K562 (cell line): Measurements from ENCODE around the gene MFNG. TPM values are rescaled to one million over a fixed set of nuclear protein-coding genes. Genes with fewer than 3 reads are reported as not detected.
A peak's percentile ranks its signal among the peaks of the same experiment; 100 is the strongest.

Experiments
- ATAC-seq: fragments of 200-7000 bp; cut with Tn5 transposase; 3 replicates; pipeline ENCODE4 v1.9.1; 2020; ENCODE audit warnings: moderate library complexity
- BruUV-seq: library from RNA; stranded (reverse); fragments of 400-500 nt; replicated peaks from 2 replicates; lab custom pipeline; 2021; lab: Mats Ljungman, UMichigan
- CTCF ChIA-PET: fragments of 300-600 bp; formaldehyde crosslinking; extraction: SDS; loops from one replicate; lab custom pipeline; 2021; ENCODE audit warnings: low intra/inter-chr PET ratio; lab: Yijun Ruan, JAX
- POLR2A ChIA-PET: fragments of 300-600, 350-650 bp; sonication (Branson Sonifier 250); formaldehyde crosslinking; extraction: SDS; loops from one replicate; lab custom pipeline; 2021; ENCODE audit warnings: antibody characterized with exemption, inconsistent platforms; lab: Yijun Ruan, JAX
- DNase-seq, 4 experiments: peaks; one replicate each; pipeline versions ENCODE4 v3.0.0 to v3.0.0-alpha.2; 2011 to 2018; ENCODE audit warnings: low spot score in 3 of 4, mixed read lengths in 3 of 4; ENCODE audit errors: extremely low read depth in 1 of 4
- FAIRE-seq: peaks from 2 replicates; lab custom pipeline; 2011; peaks lifted over from hg19 to GRCh38; lab: Jason Lieb, UNC
- H2AFZ ChIP-seq: 2 replicates; pipeline ENCODE4 v1.6.0; 2011; ENCODE audit warnings: low read depth, low read length, control low read depth, inconsistent platforms
- H3K27ac ChIP-seq: fragments of 200-600 bp; 3 replicates; pipeline ENCODE4 v1.8.0; 2011; ENCODE audit warnings: low read depth, mild to moderate bottlenecking, control low read depth, inconsistent platforms, low read length, moderate library complexity, mixed read lengths; ENCODE audit errors: extremely low read depth
- H3K27me3 ChIP-seq, 2 experiments: fragments of 300-600 bp in 1 of 2; 2 replicates in 1 of 2; 3 replicates in 1 of 2; pipeline versions ENCODE4 v1.6.0 to v1.8.0; 2011; ENCODE audit warnings: inconsistent platforms in 2 of 2, low read length in 2 of 2, mild to moderate bottlenecking in 1 of 2, mixed read lengths in 1 of 2, moderate library complexity in 1 of 2; ENCODE audit not compliant: control insufficient read depth in 2 of 2, insufficient read depth in 2 of 2
- H3K36me3 ChIP-seq: fragments of 300-600 bp; 3 replicates; pipeline ENCODE4 v1.8.0; 2011; ENCODE audit warnings: mild to moderate bottlenecking, low read length, inconsistent platforms; ENCODE audit not compliant: control insufficient read depth, insufficient read depth
- H3K4me1 ChIP-seq, 2 experiments: fragments of 200-600 bp in 1 of 2; replicated peaks in 1 of 2; 2 replicates in 1 of 2; 3 replicates in 1 of 2; pipeline versions ENCODE4 v1.5.1 to v1.8.0; 2011; ENCODE audit warnings: inconsistent platforms in 2 of 2, low read length in 2 of 2, mild to moderate bottlenecking in 1 of 2, mixed read lengths in 1 of 2, moderate library complexity in 1 of 2; ENCODE audit not compliant: control insufficient read depth in 2 of 2, insufficient read depth in 2 of 2
- H3K4me2 ChIP-seq: 2 replicates; pipeline ENCODE4 v1.6.1; 2011; ENCODE audit warnings: low read length, control low read depth, inconsistent platforms, mixed read lengths; ENCODE audit not compliant: insufficient read depth
- H3K4me3 ChIP-seq: fragments of 200-600 bp; sonication (generic), shearing (Covaris generic); 2 replicates; pipeline ENCODE4 v1.5.1; 2016; ENCODE audit warnings: control low read depth, inconsistent platforms
- H3K79me2 ChIP-seq: fragments of 200-600 bp; 3 replicates; pipeline ENCODE4 v1.8.0; 2011; ENCODE audit warnings: low read length, inconsistent platforms; ENCODE audit not compliant: control insufficient read depth, insufficient read depth
- H3K9ac ChIP-seq, 2 experiments: 2 replicates each; pipeline versions ENCODE4 v1.6.0 to v1.6.1; 2011; ENCODE audit warnings: low read depth in 2 of 2, low read length in 2 of 2, control low read depth in 1 of 2, inconsistent platforms in 1 of 2, mild to moderate bottlenecking in 1 of 2, mixed read lengths in 1 of 2; ENCODE audit not compliant: insufficient read depth in 1 of 2
- H3K9me1 ChIP-seq: one replicate; pipeline ENCODE4 v1.6.0; 2011; ENCODE audit warnings: inconsistent platforms, mild to moderate bottlenecking, low read length, moderate library complexity; ENCODE audit not compliant: control insufficient read depth, insufficient read depth
- H3K9me3 ChIP-seq: replicated peaks from 2 replicates; pipeline ENCODE4 v1.5.1; 2011; ENCODE audit warnings: low read depth, low read length, inconsistent platforms; ENCODE audit not compliant: control insufficient read depth, insufficient read depth
- H4K20me1 ChIP-seq: replicated peaks from 2 replicates; pipeline ENCODE4 v1.6.1; 2011; ENCODE audit warnings: low read length, inconsistent platforms, mixed read lengths; ENCODE audit not compliant: control insufficient read depth, insufficient read depth
- CHD4 ChIP-seq: fragments of 200-600 bp; sonication (generic); IDR thresholded peaks from 3 replicates; pipeline ENCODE4 v1.6.1; 2012; ENCODE audit warnings: low read depth, mild to moderate bottlenecking, mixed read lengths, low read length, inconsistent platforms; ENCODE audit not compliant: insufficient read depth, insufficient replicate concordance, poor library complexity, severe bottlenecking
- E4F1 ChIP-seq: fragments of 250-450 bp; sonication (Bioruptor Pico); IDR thresholded peaks from 2 replicates; pipeline ENCODE4 v1.5.0; 2021; ENCODE audit warnings: mild to moderate bottlenecking, borderline replicate concordance
- EWSR1 ChIP-seq: fragments of 450-650 bp; IDR thresholded peaks from 2 replicates; pipeline ENCODE4 v1.6.1; 2018; ENCODE audit warnings: borderline replicate concordance, mild to moderate bottlenecking, low read depth, moderate library complexity; ENCODE audit not compliant: partially characterized antibody
- FOXM1 ChIP-seq, 2 experiments: fragments of 450-650 bp in 1 of 2; sonication (generic) in 1 of 2; formaldehyde crosslinking in 1 of 2; IDR thresholded peaks; 2 replicates each; pipeline versions ENCODE4 v1.6.1 to v1.9.0; 2017 to 2022; ENCODE audit warnings: low read depth in 2 of 2, mild to moderate bottlenecking in 2 of 2, missing genetic modification reagents in 1 of 2, moderate library complexity in 1 of 2
- LCOR ChIP-seq: sonication (generic); formaldehyde crosslinking; IDR thresholded peaks from 2 replicates; pipeline ENCODE4 v1.8.0; 2022; ENCODE audit warnings: mild to moderate bottlenecking, missing genetic modification reagents
- MAFF ChIP-seq: IDR thresholded peaks from 2 replicates; pipeline ENCODE4 v1.6.1; 2012; ENCODE audit warnings: low read length, improper control_type of control experiment
- MYC ChIP-seq, 2 experiments: fragments of 250-450 bp in 1 of 2; sonication (Bioruptor Pico) in 1 of 2; IDR thresholded peaks; 2 replicates each; pipeline versions ENCODE4 v1.5.1 to v1.6.1; 2012 to 2021; ENCODE audit warnings: low read depth in 2 of 2, borderline replicate concordance in 1 of 2, improper control_type of control experiment in 1 of 2, low read length in 1 of 2, mild to moderate bottlenecking in 1 of 2, moderate library complexity in 1 of 2
- NUFIP1 ChIP-seq: fragments of 450-650 bp; IDR thresholded peaks from 2 replicates; pipeline ENCODE4 v1.6.1; 2018; ENCODE audit not compliant: partially characterized antibody
- SLC30A9 ChIP-seq: fragments of 250-450 bp; sonication (Bioruptor Pico); IDR thresholded peaks from 2 replicates; pipeline ENCODE4 v1.8.0; 2022; ENCODE audit warnings: mild to moderate bottlenecking, moderate library complexity
- TAF1 ChIP-seq: IDR thresholded peaks from 2 replicates; pipeline ENCODE4 v1.6.1; 2011; ENCODE audit warnings: mild to moderate bottlenecking, low read length, moderate library complexity; ENCODE audit not compliant: insufficient read depth, control insufficient read depth, severe bottlenecking; ENCODE audit errors: extremely low read depth
- TCF3 ChIP-seq: sonication (generic); formaldehyde crosslinking; IDR thresholded peaks from 2 replicates; pipeline ENCODE4 v1.4.0; 2020; ENCODE audit warnings: mild to moderate bottlenecking, missing genetic modification reagents
- TSC22D4 ChIP-seq: fragments of 450-650 bp; IDR thresholded peaks from 2 replicates; pipeline ENCODE4 v1.6.1; 2016; ENCODE audit warnings: missing genetic modification characterization, missing biosample characterization, control low read depth
- XRCC4 ChIP-seq: IDR thresholded peaks from one replicate; pipeline ENCODE4 v1.6.1; 2011; ENCODE audit not compliant: insufficient read depth, insufficient read length; ENCODE audit errors: extremely low read depth
- YBX1 ChIP-seq: fragments of 450-650 bp; IDR thresholded peaks from 2 replicates; pipeline ENCODE4 v1.7.1; 2016; ENCODE audit warnings: mild to moderate bottlenecking
- ZBTB8A ChIP-seq: fragments of 450-650 bp; IDR thresholded peaks from 2 replicates; pipeline ENCODE4 v1.6.1; 2018; ENCODE audit warnings: mild to moderate bottlenecking, moderate library complexity; ENCODE audit not compliant: partially characterized antibody
- ZNF717 ChIP-seq: fragments of 250-450 bp; sonication (Bioruptor Pico); IDR thresholded peaks from 2 replicates; pipeline ENCODE4 v1.5.0; 2021
- WGBS: fragments of 100-300 bp; shearing (Covaris generic); methylation state at CpG from one replicate; pipeline ENCODE4 v1.1.6; 2016; ENCODE audit warnings: low coverage, mixed read lengths; ENCODE audit not compliant: insufficient coverage; ENCODE audit errors: missing lambda C conversion rate; 5-methylcytosine and 5-hydroxymethylcytosine counted together
- in situ Hi-C: fragments of 300-500 bp; cut with MboI; formaldehyde crosslinking; loops from 4 replicates; pipeline ENCODE4 v1.15.0; 2018; ENCODE audit warnings: inconsistent platforms, mixed read lengths
- intact Hi-C: fragments of 100-400 bp; cut with micrococcal nuclease; formaldehyde crosslinking; loops from 2 replicates; pipeline ENCODE4 v1.14.2; 2022
- polyA plus RNA-seq, 8 experiments: library from polyadenylated mRNA; depleted of rRNA in 4 of 8; stranded (reverse) in 5 of 8; unstranded in 3 of 8; fragments of >200 nt; fragmentation: Nextera tagmentation in 2 of 8; fragmentation: Illumina TruSeq in 1 of 8; extraction: Ambion mirVana in 2 of 8; extraction: Trizol in 1 of 8; gene quantifications; 2 replicates each; pipeline versions ENCODE4 v1.2.1 to v1.2.3, GENCODE V29; 2011 to 2014; ENCODE audit warnings: inconsistent platforms in 1 of 8, missing spikeins in 1 of 8
- total RNA-seq, 7 experiments: library from RNA; depleted of rRNA in 6 of 7; stranded (reverse); fragments of >200 nt in 6 of 7; fragmentation: Illumina TruSeq in 2 of 7; extraction: Trizol in 2 of 7; gene quantifications; 2 replicates each; pipeline versions ENCODE4 v1.2.1 to v1.2.3, GENCODE V29; 2011 to 2021; ENCODE audit warnings: low replicate concordance in 1 of 7

The MFNG gene
- total and polyA plus RNA-seq, 9 of the 15 experiments (the other 6 are each of a cell fraction or from before 2014, with no cell fraction given), result 0.13 to 0.73 (median 0.38) TPM; not detected in 4

GRCh38 chr22:37487129-37487528 is 945 bp upstream of the MFNG start:
- peaks cover 0 to 25% of the 10 kb centered on the region in 2 experiments; a peak in 2 of 5 replicates for H3K27me3 ChIP-seq
- H3K4me2 ChIP-seq, result no peak overlapping the region
- no peak for FAIRE-seq
- no peak overlapping the region for H2AFZ ChIP-seq
- H3K9me3 ChIP-seq, result no peaks in the 10 kb centered on the region
- H4K20me1 ChIP-seq, result no peaks in the 10 kb centered on the region
- CTCF ChIA-PET, result no interaction called here
- TF ChIP-seq ZBTB8A (no peak), EWSR1 (no peak), FOXM1 (IDR thresholded peaks at IDR 0.05; ENCODE audit: low read depth) (no peak), FOXM1 (CRISPR knock-in tag; IDR thresholded peaks at IDR 0.05; ENCODE audit: low read depth) (no peak), NUFIP1 (no peak), XRCC4 (no peak), E4F1 (CRISPR knock-in tag) (no peak), MAFF (no peak), ZNF717 (CRISPR knock-in tag) (no peak), YBX1 (no peak), LCOR (CRISPR knock-in tag) (no peak), SLC30A9 (CRISPR knock-in tag) (no peak), MYC (IDR thresholded peaks at IDR 0.05; ENCODE audit: low read depth, low read length) (no peak), MYC (CRISPR knock-in tag; IDR thresholded peaks at IDR 0.05; ENCODE audit: borderline replicate concordance, low read depth) (no peak), CHD4 (no peak), TSC22D4 (tag) (no peak), TCF3 (CRISPR knock-in tag) (no peak), TAF1 (no peak)
- TF ChIP-seq, all 486 proteins: peak for 0
- Histone ChIP-seq H3K27ac (no peak overlapping the region), H3K9me1 (no peaks in the 10 kb centered on the region), H3K4me1 (peaks cover 5 to 49% of the 10 kb centered on the region in 2 experiments; a peak in 3 of 5 replicates), H3K79me2 (no peaks in the 10 kb centered on the region), H3K4me3 (no peak overlapping the region), H3K36me3 (no peaks in the 10 kb centered on the region), H3K9ac (peak overlapping the region in 1 of 2 experiments; percentile 17; a peak in 1 of 4 replicates)
- no TSS peak for BruUV-seq
- DNase-seq (no peak), ATAC-seq (no peak)
- in situ Hi-C loops (no loop called here), intact Hi-C loops (no loop called here)
- 43% methylated on average over 7 of the region's 10 CpGs for WGBS
- POLR2A ChIA-PET, result interaction anchor here (0.6 kb wide), 1 partner anchor 37 kb away, joined by 3 read pairs; no protein-coding TSS in a partner anchor
